GM21717 (cell line): ENCODE results near the gene ATP6V0A1.
"Not testable (repeated sequence)": the region's sequence is repeated elsewhere in the genome, so short reads cannot be mapped to it uniquely, and the experiment has no call there.

Experiments used
- ATAC-seq: cut with Tn5 transposase; IDR thresholded peaks from one replicate; pipeline ENCODE4 v1.9.1; 2021; ENCODE audit warnings: mild to moderate bottlenecking, moderate library complexity; ENCODE audit not compliant: unreplicated experiment

The ATP6V0A1 gene

DNA sequence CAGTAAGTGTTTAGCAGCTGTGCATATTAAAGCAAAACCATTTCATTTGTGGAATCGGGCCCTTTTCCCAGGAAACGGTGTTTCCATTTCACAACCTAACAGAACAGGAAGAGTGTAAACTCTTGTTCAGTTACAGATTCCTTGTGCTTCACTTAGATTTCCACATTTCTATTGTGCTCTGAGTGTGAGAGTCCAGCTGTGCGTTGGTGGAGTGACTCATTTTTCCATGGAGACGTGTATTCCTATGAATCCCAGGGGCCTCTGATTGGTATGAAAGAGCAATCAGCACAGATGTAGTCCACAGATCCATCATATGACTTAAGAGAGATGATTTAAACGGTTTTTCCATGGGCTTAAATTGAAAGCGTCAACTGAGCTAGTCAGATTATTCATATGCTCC is 22.3 kb upstream of the ATP6V0A1 start:
- no peak for ATAC-seq

GRCh38 chr17:42438600-42439567 is 19.8 kb upstream of the ATP6V0A1 start:
- no peak for ATAC-seq

DNA sequence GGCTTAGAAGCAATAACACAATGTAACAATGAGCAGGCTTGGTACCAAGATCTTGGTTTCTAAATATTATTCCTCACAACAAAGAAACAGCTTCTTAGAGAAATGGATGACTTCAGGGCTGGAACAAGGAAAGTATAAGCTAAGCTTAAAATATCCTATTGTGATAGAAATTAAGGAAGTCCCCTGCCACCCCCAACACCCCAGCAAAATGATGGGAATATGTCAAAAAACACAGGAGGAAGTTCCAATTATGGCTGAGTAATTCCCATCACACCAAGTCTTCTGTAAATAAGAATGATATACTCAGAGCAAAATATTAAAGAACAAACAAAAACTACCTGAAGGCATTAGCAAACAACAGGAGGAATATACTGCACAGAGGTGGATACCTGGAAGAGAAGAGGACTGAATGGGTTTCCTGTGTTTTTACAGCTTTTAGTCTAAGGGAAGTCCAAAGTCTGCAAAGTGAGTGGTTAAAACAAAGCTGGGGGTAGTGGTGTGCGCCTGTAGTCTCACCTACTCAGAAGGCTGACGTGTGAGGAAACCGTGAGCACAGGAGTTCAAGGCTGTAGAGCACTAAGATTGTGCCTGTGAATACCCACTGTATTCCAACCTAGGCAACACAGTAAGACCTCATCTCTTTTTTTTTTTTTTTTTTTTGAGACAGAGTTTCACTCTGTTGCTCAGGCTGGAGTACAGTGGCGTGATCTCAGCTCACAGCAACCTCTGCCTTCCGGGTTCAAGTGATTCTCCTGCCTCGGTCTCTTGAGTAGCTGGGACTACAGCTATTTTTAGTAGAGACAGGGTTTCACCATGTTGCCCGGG is 17.1 kb upstream of the ATP6V0A1 start:
- ATAC-seq: no peak

DNA sequence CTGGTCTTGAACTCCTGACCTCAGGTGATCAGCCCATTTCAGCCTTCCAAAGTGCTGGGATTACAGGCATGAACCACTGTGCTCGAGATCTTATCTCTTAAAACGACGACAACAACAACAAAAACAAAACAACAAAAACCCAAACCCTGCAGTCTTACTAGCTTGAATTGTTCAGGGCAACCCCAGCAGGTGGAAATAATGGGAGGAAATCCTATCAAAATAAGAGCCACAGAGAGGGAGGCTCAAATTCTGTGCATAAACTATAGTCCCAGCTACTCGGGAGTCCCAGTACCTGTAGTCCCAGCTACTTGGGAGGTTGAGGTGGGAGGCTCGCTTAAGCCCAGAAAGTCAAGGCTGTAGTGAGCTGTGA is 16.5 kb upstream of the ATP6V0A1 start:
- no peak for ATAC-seq

- ATAC-seq: not testable (repeated sequence)
Observed at GRCh38 chr17:42449176-42449575, 9.5 kb upstream of the ATP6V0A1 start.

DNA sequence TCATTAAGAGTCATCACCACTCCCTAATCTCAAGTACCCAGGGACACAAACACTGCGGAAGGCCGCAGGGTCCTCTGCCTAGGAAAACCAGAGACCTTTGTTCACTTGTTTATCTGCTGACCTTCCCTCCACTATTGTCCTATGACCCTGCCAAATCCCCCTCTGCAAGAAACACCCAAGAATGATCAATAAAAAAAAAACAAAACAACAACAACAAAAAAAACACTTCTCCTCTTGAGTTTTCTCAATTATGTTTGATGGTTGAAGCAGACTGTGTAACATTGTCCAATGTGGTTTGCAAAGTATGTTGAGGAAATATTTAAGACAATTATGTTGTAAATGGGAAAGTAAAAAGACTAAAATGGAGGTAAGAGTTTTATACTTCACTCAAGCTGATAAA is 8.8 kb upstream of the ATP6V0A1 start:
- ATAC-seq: not testable (repeated sequence)

DNA sequence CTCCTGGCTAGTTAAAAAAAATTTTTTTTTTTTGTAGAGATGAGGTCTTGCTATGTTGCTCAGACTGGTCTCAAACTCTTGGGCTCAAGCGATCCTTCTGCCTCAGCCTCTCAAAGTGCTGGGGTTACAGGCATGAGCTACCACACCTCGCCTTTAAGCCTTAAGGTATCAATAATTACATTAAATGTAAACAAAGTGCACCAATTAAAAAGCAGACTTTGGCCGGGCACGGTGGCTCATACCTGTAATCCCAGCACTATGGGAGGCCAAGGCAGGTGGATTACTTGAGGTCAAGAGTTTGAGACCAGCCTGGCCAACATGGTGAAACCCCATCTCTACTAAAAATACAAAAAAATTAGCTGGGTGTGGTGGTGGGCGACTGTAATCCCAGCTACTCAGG is 7.4 kb upstream of the ATP6V0A1 start:
- not testable (repeated sequence) for ATAC-seq

GRCh38 chr17:42453439-42453838 is 5.2 kb upstream of the ATP6V0A1 start:
- ATAC-seq: no peak

DNA sequence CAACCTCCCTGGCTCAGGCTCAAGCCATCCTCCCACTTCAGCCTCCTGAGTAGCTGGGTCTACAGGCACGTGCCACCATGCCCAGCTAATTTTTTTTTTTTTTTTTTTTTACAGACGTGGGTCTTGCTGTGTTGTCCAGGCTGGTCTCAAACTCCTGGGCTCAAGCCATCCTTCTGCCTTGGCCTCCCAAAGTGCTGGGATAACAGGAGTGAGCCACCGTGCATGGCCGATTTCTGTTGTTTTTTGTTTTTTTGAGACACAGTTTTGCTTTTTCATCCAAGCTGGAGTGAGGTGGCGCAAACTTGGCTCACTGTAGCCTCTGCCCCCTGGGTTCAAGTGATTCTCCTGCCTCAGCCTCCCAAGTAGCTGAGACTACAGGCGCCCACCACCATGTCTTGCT is 3.7 kb upstream of the ATP6V0A1 start:
- not testable (repeated sequence) for ATAC-seq

DNA sequence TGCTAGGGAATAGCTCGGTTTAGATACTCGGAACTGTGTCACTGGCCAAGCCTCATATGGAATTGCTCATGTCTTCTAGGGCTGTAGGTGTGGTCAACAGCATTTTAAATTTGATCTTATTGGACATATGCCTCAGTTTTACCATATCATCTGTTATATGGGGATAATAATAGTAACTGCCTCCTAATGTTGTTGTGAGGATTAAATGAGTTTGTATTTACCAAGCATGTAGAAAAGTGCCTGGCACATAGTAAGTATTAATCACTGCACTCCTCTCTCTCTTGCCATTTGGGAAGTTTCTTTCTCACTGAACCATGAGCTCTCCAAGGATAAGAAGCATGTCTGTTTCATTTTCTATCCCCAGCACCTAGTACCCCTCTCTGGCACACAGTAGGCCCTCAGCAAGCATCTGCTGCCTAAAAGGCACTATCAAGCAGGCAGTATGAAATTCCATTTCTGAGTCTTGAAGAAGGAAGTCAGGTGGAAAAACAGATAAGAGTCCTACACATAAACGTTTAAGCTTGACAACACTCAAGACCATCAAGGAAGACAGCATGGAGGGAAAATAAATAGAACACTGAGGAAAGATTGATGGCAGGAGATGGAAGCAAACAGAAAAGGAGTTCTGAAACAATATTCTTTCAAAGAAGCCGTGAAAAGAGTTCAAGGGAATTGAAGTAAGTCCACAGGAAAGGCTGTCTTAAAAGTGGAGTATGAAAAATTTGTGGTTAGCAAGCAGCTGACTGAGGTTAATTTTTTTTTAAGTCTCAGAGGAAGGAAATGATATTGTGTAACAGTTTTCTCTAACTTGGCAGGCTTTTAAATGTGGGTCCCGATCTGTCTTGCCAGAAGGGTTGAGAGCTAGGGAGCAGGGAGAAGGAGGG is 2.2 kb upstream of the ATP6V0A1 start:
- no peak for ATAC-seq

GRCh38 chr17:42457107-42457792 is 1.4 kb upstream of the ATP6V0A1 start:
- ATAC-seq: no peak

DNA sequence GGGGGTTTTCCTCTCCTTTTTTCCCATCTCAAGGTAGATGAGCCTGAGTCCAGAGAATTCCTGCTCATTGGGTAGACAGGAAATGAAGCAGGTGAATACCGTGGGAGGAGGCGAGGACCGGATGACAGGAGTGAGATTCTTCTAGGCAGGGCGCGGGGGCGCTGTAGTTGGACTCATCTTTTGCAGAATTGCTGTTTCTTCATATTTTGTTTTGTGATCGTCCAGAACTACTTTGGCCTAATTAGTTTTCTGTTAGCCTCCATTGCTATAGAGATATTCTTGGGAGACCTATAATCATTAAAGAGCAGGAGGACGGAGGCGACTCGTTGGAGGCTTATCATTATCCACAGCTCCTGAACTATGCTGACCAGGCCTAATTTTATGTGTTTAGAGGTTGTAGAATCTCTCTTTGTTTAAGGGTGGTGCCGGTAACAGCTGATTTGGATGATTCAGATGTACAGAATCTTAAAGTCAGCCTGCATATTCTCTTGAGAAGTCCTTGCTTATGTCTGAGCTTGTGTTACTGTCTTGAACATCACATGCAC is 650 bp downstream of the ATP6V0A1 start:
- ATAC-seq: no peak

- no peak for ATAC-seq
Observed at GRCh38 chr17:42459801-42460281, 1.2 kb downstream of the ATP6V0A1 start.

DNA sequence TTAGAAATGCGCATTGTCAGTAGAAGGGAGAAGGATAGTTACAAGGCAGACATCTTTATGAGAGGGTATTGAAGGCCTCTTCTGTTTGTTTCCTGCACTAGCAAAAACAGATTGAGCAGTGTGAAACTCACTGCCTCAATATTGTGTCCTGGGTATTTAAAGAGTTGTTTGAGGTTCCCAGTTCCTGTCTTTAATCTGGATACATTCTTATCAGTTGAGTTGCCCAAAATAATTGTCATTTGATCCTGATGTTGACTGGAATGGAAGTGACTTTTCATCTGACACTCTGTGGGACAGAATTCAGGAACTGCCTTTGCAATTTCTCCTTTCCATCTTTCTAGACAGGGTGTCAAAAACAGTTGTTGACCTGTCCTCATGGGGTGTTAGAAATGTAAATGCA is 1.7 kb downstream of the ATP6V0A1 start:
- no peak for ATAC-seq

DNA sequence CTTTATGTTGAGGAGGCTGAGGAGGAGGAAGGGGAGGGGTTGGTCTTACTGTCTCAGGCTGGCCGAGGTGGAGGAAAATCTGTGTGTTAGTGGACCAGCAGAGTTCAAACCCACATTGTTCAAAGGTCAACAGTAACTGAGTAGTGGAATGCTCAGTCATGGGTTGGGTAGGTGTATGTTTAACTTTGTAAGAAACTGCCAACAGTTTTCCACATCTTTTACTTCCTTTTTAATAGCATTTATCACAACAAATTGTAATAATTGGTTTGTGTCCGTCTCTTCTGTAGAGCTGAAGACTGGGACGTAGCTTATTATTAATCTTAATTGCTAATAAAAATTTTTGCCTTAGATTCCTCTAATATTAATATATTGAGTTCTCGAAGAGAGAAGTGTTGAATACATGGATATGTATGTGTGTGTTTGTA is 5.3 kb downstream of the ATP6V0A1 start:
- no peak for ATAC-seq

DNA sequence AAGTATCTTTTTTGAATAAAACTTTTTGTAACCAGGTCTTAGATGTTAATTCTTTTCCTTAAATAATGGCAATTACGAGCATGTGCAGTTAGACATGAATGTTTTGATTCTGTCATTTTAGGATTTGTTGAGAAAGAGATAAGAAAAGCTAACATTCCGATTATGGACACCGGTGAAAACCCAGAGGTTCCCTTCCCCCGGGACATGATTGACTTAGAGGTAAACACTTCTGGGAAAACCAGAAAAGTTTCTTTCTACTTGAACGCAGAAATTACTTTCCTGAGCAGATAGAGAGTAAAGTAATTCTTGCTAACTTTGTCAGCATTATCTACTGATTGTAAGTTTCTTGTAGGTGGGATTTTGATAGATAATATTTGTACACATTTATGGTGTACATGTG is 9.2 kb downstream of the ATP6V0A1 start:
- no peak for ATAC-seq

- ATAC-seq: no peak
Observed at GRCh38 chr17:42472709-42473521, 14.2 kb downstream of the ATP6V0A1 start.

DNA sequence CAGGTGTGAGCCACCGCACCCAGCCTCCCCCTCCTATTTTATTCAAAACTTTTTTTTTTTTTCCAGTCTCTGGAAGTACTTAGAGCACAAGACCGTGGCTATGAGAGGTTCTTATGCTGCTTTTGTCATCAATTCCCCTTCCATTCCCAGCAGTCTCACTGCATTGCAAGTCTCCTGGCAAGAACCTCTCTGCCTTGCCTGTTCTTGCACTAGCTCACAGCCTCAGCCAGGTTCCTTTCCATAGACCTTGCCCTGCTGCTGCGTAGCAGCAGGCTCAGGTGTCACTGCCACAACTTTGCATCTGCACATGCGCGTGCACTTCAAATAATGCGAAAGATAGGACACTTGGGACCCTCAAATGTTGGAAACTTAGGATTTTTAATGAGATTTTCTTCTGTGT is 15.6 kb downstream of the ATP6V0A1 start:
- no peak for ATAC-seq

- no peak for ATAC-seq
Observed at GRCh38 chr17:42475121-42475520, 16.4 kb downstream of the ATP6V0A1 start.
